Caki2 (cell line): ENCODE measurements around the gene CPN2. TPM values are rescaled to one million over a fixed set of nuclear protein-coding genes. Genes with fewer than 3 reads are reported as not detected.

Experiments used
- DNase-seq: peaks from one replicate; pipeline ENCODE4 v3.0.0-alpha.2; 2015; ENCODE audit warnings: low read depth
- in situ Hi-C: cut with HindIII; loops from 2 replicates; pipeline ENCODE4 v1.10.0; 2016; ENCODE audit warnings: low sequenced_read_pairs, low pct_unique_long_range_greater_than_20kb, mixed read lengths
- total RNA-seq: library from RNA; depleted of rRNA; stranded (reverse); fragments of >200 nt; shearing (Covaris generic); gene quantifications from 2 replicates; pipeline ENCODE4 v1.2.3, GENCODE V29; 2014; ENCODE audit warnings: low replicate concordance

The CPN2 gene
- total RNA-seq, 1 experiment from 2014 or later = not detected

DNA sequence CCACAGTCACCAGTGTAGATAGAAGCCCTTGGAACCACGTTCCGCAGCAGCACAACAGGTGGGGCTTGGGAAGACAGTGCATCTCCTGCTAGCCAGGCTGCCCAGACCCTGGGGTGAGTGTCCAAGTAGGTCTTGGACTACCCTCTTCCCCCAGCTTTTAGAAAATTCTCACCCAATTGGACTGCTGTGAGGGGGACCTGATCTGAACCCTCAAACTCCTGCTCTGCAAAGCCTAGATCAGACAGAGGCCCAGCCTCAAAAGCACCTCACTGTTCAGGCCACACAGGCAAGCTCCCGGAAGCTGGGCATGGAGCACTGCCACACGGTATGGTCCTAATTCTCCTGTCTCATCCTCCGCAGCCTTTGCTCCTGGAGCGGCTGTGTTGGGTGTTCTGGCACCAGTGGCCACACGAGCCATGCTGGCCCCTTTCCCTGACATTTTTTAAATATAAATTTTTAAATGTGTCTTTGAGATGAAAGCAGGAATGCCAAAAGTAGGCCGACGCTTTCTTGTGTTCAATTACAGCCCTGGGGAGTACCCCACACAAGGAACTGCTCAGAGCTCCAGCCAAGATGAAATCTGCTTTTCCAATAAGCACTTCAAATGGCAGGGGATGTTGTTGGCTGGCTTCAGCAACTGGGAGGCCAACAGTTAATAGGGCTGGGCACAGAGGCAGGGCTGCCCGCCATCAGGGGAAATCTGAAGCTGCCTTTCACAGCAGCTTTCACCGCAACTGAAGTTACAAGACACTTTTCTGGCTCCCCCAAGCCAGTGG, 40.9 kb downstream of the CPN2 start:
- in situ Hi-C loops = loop anchor here (10.0 kb wide), 1 partner anchor 455 kb away; no protein-coding TSS in a partner anchor
- no peak for DNase-seq

DNA sequence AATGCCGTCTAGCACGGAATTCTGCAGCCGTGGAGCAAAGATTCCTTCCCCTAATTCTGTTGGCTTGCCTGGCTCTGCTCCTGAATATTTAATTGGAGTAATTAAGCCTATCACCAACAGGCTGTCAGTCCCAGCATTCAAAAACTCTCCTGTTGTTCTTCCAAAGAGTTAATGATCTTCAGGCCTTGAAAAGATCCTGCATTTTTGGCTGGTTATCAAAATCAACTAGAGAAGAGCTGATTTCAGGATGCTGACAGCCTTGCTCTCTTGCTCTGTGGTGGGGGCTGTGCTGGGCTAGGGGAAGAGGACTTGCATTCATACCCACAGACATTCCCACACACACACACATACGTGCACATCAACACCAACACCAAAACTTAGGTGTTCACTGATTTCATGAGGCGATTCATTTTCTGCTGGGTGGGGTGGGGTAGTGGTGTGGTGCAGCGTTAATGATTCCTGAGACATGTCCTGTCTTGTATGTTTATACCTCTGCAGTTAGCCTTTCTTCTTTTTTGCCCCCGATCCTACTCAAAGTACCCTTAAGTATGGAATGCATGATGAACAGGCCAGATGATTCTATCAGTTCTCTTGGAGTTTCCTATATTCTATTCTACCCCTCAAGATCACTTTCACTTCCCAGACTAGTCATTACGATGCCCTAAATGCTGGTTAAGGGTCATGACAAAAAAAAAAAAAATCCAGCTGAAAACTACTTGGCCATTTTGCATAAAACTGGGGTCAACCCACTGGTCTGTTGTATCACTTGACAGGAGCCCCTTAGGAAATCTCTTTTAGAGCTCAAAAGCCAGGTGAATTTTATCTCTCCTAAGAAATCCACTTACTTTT, 42.3 kb downstream of the CPN2 start:
- DNase-seq = peak; percentile 90
- in situ Hi-C loops = no loop called here

DNA sequence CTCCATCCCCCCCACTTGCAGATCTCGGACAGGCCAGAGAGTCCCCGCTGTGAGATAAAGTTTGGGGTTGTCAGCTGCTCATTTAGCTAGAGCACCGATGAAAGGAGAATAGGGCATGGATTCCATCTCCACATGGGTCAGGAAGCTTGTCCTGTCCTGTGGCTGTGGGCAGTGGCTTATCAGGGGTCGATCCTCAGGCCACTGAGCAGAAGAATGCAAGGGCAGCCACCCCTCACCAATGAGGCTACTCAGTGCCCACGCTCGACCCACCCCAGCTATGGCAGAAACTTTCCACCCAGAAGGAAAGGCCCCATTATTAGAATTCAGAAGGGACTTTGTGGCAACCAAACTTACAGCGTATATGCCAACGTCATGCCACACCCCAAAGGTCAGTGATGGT, 43.3 kb downstream of the CPN2 start:
- peak; percentile 57 for DNase-seq
- in situ Hi-C loops = no loop called here

DNA sequence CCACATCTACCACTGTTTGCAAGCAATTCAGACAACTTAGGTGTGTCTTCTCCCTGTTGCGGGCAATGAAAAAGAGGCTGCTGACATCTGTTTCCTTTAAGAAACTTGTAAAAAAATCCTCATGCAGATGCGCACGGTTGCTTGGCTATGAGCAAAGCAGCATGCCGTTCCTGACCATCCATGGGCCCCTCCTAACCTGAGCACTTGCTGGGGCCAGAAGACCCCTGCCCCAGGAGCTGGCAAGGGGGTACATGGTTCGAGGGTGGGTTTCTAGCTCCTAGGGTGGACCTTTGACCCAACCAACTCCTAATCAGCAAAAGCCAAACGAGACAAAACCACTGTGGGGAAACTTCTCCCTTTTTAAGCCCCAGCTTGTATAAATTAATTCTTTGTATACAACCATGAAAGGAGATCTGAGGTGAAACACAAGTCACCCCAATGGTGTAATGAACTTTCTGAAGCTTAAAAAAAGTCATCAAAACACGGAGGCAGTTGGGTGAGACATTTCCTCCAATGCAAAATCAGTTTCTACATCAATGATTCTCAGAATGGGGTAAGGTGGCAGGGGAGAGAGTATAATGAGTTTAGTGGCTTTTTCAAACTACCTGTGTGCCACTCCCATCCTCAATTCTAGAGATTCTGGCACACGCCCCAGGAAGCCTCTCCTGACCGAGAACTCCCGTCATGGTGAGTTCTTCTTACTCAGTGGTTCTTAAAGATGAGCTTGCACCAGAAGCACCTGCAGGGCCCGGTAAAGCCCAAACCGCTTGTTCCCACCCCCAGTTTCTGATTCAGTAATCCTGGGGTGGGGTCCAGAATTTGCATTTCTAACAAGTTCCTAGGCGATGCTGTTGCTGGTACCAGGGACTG, 44.1 kb downstream of the CPN2 start:
- in situ Hi-C loops = no loop called here
- DNase-seq = no peak

DNA sequence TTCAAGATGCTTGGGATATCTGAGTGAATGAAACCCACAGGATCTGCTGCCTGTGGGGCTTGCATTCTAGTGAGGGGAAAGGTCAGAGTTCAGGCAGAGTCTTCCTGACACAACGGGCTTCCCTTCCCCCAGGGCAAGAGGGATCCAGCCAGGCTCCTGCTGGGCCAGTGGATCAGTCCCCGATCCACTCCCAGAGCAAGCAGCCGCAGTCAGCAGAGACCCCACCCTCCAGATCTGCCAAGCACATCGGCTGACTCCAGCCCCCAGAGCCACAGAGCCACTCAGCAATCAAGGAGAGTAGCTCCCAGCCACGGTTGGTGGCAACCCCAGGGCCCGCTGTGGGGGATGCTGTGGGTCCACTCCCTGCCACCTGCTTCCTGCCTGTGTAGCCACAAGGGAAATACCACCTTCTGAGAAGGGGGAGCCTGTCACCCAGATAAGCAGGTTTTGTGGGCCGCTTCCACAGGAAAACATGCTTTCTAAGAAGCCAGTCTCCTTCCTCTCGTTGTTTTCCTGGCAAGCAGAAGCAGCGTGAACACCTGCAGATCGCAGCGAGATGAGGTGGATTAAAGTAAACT, 44.9 kb downstream of the CPN2 start:
- DNase-seq = no peak
- in situ Hi-C loops = no loop called here

DNA sequence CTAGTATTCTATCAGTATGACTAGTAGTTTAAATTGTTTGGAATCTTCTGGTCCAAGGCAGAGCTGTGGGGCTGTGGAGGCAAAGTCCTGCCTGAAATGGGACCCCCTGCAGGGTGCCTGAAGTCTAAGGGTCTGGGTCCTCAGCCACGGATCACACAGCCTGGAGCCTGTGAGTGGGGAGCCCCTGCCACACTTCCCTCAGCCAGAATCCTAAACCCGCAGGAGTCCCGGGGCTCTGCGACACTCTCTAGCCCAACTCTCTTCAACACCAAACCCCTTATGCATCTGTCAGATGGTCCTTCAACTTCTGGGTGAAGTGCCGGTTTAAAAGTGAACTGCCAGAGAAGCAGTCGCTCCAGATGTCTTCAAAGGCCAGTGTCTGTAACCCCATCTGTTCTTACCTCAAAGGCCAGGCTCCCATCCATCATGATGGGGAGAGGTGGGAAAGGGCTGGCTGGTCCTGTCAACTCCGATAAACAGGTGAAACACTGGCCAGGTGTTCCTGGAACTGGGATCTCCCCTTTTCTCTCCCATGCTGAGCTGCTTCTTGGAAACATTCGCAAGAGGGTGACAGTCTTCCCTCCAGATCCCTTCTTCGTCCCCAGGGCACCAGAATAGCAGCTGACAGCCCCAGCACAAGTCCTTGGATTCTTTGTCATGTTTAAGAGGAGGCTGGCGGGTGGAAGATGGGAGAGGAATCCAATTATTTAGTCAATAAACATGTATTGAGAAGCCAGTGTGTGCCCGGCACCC, 45.6 kb downstream of the CPN2 start:
- in situ Hi-C loops = no loop called here
- no peak for DNase-seq

DNA sequence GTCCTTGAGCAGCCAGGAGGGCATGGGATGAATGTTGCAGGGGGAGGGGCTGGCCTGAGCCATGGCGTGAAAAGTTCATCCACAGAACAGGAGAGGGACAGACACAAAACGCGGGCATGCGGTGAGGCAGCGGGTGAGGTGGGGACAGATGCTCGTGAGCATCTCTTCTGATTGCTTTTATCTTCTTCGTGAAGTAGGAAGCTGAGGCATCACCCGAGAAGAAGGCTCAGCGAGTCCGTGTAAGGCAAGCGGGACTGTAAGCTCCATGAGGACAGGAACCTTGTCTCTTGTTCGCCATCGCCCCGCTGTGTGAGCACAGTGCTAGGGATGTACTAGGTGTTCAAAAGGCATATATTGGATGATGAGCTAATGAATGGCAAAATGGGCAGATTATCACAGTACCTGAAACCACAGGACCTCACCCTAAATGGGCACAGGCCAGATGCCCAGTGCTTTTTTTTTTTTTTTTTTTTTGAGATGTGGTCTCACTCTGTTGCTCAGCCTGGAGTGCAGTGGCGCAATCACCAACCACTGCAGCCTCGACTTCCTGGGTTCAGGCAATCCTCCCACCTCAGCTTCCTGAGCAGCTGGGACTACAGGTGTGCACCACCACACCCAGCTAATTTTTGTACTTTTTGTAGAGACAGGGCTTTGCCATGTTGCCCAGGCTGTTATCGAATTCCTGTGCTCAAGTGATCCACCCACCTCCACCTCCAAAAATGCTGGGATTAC, 46.8 kb downstream of the CPN2 start:
- in situ Hi-C loops = no loop called here
- DNase-seq = no peak

DNA sequence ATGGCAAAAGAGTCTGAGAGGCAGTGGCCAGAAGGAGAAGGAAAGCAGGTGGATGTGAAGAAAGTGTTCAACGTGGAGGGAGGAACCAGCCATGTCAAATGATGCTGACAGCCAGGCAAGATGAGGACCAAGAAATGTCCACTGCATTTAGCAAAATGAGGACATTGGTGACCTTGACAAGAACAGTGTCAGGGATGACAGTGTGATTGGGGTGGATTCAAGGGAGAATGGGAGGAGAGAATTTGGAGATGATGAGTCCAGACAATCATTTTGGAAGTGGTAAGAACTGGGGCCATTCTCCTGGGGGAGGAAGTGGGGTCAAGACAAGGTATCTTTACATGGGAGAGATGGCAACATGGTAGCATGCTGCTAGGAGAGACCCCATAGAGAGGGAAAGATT, 47.4 kb downstream of the CPN2 start:
- DNase-seq = no peak
- in situ Hi-C loops = no loop called here

DNA sequence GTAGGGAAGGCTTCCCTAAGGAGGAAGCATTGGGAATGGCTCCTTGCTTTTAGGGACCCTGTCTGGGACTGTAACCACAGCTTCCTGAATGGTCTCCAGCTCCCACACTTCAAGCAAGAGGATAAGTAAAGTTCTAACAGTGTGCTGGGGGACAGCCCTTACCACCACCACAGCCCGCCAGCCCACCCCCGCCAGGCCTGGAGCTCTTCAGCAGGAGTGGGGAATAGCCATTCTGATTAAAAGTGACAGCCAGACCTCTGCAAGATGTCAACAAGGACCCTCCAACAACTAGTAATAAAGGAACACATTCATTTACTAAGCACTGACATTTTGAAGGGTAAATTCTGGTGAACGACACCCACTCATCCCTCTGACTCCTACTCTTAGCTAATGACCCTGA, 49.4 kb downstream of the CPN2 start:
- in situ Hi-C loops = no loop called here
- no peak for DNase-seq

DNA sequence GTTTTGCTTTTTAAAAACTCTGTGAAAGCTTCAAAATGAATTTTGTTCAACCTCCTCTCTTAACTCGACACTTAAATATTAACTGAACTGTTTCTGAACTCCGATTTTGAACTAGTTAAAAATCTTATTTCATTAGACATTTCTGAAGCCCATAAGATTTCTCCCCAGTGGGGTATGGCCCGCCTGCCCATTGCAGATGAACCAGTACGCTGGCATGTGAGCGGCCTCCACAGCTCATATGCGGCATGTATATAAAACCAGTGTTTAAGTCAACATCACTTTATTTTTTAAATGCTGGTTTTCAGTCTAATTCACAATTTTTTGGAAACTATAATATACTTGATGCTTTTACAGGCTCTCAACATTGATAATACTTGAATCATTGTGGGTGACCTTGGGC, 50.2 kb downstream of the CPN2 start:
- in situ Hi-C loops = no loop called here
- no peak for DNase-seq

DNA sequence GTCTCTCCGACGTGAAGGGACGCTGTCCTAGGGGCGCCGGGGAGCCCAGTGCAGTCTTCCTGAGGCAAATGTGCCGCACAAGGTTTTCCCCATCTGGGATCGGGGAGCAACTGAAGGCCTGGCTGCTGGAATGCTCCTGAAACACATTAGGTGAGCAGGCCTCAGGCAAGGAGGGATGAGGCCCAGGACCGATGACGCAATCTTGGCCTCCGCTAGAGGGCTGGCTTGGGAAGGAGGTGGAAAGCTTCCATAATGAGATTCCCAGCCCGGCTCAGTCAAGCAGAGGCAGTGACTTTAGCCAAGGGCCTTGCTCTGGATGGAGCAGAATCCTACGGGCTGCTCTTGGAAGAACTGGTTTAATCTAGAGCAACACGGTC, 50.8 kb downstream of the CPN2 start:
- DNase-seq = no peak
- in situ Hi-C loops = no loop called here

DNA sequence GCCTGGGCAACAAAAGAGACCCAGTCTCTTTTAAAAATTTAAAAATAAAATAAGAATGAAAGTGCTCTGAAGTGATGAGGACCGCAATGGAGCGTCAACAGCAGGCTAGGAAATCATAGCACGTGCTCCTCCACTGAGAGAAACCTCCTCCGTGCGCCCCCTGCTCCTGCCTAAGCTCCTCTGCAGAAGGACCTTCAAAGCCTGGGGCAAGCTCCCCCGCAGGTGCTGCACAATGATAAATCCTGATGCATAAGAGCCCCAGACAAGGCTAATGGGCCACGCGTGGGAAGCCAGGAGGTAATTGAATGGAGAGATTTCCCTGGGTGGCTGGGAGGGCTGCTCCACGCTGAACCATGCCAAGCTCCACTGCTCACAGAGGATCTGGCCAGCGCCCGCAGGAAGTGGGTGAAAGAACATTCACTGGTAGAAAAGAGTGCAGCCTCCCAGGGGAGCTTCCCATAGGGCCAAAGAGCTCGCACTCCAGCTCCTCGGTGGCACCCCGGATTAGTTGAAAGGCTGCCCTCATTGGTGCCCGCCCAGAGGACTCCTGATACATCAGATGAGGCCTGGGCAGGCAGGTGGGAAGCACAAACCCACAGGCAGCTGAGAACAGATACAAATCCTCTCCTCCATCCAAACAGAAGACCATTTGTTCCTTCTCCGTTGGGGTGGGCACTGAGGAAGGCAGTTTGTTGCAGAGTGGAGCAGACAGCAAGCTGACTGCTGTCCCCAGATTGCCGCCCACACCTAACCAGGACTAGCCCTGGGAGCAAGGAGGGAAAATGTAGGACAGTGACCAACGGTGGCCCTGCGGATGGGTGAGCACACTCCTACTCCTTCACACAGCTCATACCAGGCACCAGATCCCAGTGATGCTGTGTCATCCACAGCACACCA, 52.5 kb downstream of the CPN2 start:
- in situ Hi-C loops = no loop called here
- peak; percentile 40 for DNase-seq

DNA sequence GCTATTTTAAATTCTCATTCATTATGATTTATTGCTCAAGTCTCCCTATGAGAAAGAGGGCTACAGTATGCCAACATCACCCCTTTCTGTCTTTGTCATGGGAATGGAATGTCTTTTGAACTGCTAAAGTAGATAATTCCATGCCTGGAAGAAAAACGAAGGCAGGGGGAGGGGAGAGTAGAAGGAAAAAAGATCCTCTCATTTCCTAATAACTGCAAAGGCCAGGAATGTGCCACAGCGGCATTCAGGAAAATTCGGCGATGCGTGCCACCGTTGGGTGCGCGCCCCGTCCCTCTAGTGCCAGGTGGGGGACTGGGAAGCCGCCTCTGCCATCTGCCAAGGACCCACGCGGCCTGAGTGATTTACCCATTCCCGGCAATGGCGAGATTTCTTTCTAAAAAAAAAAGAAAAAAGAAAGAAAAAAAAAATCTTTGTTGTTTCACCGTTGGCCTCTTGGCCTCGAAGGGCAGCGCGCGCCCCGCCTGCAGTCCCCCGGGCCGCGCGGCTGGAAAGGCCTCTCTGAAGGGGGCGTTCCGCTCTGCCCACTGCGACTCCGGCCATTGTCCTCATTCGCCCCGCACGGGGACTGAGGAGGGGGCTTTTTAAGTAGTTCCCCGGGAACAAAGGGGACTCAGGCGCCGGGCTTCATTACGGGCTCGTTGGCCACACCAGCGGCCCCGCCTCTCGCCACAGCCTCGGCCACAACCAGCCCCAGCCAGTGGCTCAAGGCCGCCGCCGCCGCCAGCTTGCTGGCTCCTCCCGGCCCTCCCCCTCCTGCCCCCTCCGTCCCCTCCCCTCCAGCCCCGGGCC, 54.5 kb downstream of the CPN2 start:
- DNase-seq = peak; percentile 93
- in situ Hi-C loops = no loop called here

DNA sequence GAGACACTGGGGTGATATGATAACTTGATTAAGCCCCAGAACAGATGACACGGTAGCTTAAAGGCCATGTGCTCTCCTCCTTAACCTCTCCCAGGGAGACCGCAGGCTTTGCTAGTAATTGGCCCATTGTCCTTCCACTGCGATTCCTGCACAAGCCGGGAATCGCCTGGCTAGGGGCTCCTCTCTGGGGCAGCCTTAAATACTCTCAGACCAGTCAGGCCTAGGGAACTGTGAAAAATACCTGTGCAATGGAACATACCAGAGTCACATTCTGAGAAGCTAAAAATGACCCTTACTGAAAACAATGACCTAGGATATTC, 56.3 kb downstream of the CPN2 start:
- in situ Hi-C loops = no loop called here
- DNase-seq = no peak

DNA sequence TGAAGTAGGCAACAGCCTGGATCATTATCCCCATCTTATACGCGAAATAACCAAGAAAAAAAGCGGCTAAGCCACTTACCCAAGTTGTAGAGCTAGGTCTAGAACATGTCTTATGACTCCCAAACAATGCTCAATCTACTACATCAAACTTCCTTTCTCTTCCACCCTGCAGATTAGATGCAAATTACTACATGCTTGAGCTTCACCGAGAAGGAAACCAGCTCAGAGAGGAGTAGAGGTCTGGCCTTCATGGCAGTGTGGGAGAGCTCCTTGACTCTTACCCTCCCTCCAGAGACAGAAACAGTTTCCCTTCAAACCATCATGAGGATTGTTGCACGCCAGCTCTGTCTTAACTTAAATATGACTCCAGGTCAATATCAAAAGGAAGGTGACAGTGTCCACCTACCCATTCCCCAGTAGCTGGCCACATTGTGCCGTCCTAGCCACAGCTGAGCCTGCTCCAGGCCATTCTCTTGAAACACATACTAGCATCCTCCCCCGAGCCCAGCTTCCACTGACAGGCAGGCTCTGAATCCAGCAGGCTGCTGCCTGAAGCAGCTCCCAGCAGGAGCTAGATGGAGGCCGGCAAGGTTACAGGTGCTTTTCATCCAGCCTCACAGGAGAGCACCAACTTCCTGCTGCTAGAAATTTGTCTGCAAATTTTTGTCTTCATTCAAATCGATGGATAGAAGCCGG, 56.8 kb downstream of the CPN2 start:
- DNase-seq = no peak
- in situ Hi-C loops = no loop called here
